NCI-H345 treated with DMSO at 0.1 percent for 48 hours (cell line): ENCODE results near the gene POLR1C.
A peak's percentile ranks its signal among the peaks of the same experiment; 100 is the strongest.
"Not testable (repeated sequence)": the region's sequence is repeated elsewhere in the genome, so short reads cannot be mapped to it uniquely, and the experiment has no call there.

Experiments used
- DNase-seq: peaks from one replicate; lab custom pipeline; 2025; ENCODE audit not compliant: unreplicated experiment; lab: John Stamatoyannopoulos, UW

Gene POLR1C

GRCh38 chr6:43509142-43509983 lies 7.5 kb upstream of the POLR1C start:
- DNase-seq = no peak

GRCh38 chr6:43509984-43510826 lies 6.7 kb upstream of the POLR1C start, which contains the start of gene LRRC73:
Gene LRRC73 (minus strand): TSS chr6:43510346. CDS start chr6:43509785, 561 bp downstream.
- DNase-seq = peak; percentile 73

- no peak for DNase-seq
Measured at GRCh38 chr6:43510827-43511163, 6.1 kb upstream of the POLR1C start.

DNA sequence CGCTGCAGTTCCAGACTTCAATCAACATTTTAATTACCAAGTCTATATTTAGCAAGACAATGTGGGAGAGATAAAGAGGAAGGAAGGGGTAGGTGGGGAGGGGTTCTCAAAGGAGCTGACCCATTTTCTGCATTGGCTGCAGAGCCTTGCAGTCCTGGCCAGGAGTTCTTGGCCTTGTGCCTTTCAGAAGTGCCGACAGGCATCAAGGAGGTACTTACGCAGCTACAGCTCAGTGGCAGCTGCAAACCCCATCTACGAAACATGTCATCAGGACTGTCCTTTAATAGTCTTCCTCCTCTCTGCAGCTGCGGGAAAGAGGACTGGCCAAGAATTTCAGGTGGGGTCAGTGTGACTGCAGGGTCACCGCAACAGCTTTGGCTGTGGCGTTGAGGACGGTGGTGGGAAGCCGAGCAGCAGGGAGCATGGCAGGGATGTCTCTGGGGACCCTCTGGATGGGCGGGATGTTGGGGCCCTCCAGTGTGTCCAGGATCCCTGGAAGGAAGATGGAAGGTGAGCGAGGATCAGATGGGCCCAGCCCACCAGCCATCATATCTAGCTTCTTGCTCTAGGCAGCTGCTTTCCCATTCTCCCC lies 5.0 kb upstream of the POLR1C start:
- no peak for DNase-seq

GRCh38 chr6:43515808-43516207 lies 1.1 kb upstream of the POLR1C start:
- no peak for DNase-seq

DNA sequence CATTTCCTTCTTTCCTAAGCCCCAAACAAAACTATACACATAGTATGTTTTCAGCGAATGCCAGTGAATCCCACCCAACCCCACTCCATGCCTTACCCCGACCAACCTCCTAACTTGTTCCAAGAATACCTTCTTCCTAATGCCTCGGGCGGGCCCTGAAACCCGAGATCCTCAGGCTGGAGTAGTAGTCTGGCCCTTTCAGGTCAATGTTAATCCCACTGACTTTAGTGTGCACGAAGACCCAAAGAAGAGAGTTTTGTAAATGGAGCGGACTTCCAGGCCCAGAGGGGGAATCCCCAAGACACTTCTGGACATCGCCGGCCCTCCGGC lies 557 bp upstream of the POLR1C start:
- DNase-seq = no peak

GRCh38 chr6:43517505-43518357 lies 842 bp downstream of the POLR1C start:
- peak; percentile 3 for DNase-seq

DNA sequence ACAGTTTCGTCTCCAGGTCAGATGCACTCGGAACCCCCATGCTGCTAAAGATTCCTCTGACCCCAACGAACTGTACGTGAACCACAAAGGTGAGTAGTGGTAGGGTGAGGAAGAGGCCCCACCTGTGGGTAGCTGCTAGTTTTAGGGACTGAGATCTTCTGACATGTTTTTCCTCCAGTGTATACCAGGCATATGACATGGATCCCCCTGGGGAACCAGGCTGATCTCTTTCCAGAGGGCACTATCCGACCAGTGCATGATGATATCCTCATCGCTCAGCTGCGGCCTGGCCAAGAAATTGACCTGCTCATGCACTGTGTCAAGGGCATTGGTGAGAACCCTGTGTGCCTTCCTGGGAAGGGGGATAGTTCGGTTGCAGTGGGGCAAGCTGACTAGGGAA lies 3.2 kb downstream of the POLR1C start:
- no peak for DNase-seq

DNA sequence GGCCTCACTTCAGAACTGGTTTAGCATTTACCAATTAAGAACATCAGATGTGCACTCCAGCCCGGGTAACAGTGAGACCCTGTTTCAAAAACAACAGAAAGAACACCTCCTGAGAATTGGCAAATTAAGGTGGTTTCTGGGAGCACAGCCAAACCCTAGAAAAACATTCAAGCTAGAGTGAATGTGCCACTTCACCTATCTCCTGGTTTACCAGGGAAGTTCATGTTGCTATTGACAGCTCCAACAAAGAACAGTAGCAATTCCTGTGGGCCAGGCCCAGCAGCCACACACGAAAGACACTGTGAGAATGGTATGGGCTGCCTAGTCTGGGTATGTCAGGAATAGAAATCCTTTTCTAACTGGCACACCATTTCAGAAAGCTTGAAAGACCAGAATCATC lies 4.9 kb downstream of the POLR1C start:
- no peak for DNase-seq

DNA sequence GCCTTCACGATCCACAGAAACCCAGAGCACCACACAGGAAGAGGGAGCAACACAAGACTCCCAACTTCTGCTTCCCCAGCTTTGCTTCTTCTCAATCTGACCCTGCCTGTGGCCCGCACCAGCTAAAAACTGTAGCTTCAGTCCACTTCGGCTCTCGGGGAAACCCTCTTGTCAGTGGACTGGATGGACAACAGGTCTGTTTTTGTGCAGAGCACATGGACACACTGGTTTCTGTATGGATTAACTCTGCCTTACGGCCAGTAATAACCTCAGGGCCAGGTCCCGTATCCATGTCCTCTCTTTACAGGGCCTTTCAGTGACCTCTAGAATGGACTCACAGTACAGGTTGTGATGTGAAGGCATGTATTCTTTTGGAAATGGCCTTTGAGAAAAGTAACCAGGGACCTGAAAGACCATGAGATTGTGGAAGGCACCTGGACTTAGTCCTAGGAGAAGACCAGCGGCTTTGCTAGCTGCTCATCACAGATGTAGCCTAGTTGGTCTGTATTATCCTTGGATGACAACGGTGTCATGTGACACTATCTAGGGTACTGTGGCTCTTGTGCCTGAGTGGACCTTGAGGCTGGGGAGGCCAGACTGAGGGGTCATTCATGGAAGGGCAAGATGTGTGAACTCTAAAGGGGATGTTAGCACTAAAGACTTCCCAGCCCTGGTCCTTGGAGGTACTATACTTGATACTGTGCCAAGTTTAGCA lies 5.8 kb downstream of the POLR1C start:
- no peak for DNase-seq

DNA sequence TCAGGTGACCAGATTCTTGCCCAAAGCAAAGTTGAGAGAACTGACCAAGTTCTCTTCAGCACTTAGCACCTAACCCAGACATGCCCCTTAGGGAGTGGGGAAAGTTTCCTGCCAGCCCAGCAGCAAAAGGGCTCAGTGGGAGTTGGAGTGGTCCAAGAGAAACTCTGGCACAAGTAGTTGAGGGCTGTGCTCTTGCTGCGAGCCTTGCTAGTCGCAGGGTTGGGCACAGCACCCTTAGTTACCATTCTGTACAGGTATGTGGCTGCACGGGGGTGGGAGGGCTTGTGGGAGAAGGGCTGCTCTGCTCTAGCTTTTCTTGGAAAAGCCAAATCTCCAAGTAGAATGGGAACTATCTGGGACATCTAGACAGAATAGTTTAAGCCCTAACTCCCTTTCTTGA lies 6.4 kb downstream of the POLR1C start:
- DNase-seq = no peak

DNA sequence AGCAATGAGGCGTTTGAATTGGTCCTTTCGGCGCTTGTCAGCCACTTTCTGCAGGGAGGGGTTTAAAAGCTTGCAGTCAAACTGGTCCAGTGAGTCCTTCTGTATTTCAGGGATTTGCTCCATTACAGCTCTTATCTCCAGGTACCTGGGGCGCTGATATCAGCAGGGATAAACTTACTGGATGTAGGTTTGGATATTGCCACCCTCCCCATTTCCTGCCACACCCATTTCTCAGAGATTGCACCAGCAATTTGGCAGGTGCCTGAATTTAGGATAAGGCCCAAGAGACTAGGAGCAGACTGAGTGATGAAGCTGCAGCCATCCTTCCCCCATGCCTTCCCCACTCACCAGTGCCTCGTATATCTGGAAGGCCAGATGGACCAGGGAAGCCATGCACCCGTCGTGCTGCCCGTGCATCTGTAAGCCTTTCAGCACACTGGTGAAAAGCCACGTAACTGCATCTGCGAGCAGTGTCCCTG lies 7.6 kb downstream of the POLR1C start:
- DNase-seq = no peak

GRCh38 chr6:43532201-43532600 lies 15.3 kb downstream of the POLR1C start:
- no peak for DNase-seq

- not testable (repeated sequence) for DNase-seq
Measured at GRCh38 chr6:43538986-43539385, 22.1 kb downstream of the POLR1C start.

DNA sequence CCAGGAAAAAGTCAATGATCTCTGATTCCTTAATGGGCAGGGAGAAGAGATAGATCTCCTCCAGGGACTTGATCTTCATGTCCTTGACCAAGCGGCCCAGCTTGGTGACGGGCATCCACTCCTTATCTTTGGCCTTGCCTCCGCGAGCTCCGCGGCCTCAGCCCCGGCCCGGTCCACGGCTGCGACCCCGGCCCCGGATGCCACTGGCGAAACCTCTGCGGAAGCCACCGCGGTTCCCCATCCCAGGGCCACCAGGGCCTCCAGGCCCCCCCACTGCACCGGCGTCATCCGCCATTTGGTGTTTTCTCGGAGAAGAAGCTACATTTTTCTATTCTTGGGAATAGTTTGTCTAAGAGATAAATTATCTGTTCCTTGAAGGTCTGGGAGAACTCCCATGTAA lies 22.5 kb downstream of the POLR1C start:
- DNase-seq = not testable (repeated sequence)

GRCh38 chr6:43540507-43540906 lies 23.6 kb downstream of the POLR1C start:
- no peak for DNase-seq

DNA sequence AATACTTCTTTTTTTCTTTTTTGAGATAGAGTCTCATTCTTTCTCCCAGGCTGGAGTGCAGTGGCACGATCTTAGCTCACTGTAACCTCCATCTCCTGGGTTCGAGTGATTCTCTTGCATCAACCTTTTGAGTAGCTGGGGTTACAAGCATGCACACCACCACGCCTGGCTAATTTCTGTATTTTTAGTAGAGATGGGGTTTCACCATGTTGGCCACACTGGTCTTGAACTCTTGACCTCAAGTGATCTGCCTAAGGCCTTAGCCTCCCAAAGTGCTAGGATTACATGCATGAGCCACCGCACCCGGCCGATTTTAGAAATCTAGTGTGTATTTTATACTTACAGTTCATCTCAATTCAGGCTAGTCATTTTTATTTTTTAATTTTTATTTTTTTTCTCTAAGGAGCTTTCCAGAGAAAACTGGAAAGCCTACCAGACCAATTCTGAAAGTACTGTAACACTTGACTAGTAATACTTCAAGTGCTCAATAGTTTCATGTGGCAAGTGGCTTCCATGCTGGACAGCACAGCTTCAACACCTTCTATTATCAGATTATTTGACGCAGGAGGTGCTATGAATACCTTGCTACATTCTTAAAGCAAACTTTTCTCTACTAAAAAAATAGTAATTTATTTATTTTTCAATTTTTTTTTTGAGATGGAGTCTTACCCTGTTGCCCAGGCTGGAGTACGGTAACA lies 25.0 kb downstream of the POLR1C start:
- no peak for DNase-seq

GRCh38 chr6:43544461-43544860 lies 27.6 kb downstream of the POLR1C start:
- no peak for DNase-seq

DNA sequence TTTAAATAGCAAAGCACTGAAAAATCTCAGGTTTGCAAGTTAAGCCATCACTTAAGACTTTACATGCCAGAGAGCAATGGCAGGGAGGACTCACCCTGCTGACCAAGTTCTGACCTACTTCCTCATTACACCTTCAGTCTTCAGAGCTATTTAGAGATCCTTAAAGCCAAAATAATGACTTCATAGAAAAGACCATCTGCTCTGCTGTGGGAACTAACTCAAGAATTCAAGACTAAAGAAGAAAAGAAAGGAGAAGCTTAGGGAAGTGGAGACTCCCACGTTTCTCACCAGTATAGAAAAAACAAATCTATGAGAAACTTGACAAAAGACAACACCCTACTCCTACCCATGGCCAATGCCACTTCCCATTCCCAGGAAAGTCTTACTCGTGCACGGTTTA lies 30.3 kb downstream of the POLR1C start:
- no peak for DNase-seq

GRCh38 chr6:43557620-43558019 lies 40.7 kb downstream of the POLR1C start:
- DNase-seq = not testable (repeated sequence)
